IPS-NIHi7 (cell line): ENCODE data around the gene TTC28.

Experiments
- DNase-seq: peaks from one replicate; pipeline ENCODE4 v3.0.0; 2012; ENCODE audit warnings: mixed read lengths; ENCODE audit errors: extremely low spot score

The TTC28 gene

DNA sequence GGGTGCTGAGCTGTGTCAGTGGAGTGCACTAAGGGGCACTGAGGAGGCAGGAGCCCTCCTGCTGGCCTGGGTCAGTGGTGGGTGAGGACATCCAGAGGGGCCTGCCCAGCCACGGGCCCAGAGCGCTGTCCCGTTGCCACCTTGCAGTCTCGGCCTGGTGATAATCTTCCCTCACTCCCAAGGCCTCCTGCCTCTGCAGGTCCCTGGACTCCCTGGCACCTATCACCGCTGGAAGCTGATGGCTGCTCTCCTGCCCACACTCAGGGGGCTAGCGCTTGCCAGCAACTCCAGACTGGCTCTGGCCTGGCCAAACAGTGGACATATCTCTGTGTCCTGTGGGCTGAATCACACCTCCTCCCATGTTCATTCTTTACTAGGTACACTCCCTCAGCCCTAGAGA, 674.1 kb downstream of the TTC28 start:
- no peak for DNase-seq

DNA sequence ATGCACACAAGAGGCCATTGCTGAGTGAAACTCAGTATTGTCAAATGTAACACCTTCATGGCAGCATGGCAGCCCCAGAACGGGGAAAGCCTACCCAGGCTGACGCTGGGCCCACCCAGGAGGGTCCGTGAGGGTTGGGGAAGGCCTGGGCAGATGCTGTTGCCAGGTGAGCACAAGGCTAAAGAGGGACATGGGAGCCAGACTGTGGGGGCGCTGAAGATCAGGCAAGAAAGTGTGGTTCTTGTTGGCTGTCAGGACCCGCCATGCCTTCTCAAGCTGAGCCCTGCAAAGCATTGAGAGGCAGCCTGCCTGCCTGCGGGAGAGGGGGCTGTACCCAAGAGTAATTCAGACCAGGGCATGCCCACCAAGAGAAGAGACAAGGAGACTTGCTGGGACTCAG, 675.6 kb downstream of the TTC28 start:
- peak; percentile 36 for DNase-seq

DNA sequence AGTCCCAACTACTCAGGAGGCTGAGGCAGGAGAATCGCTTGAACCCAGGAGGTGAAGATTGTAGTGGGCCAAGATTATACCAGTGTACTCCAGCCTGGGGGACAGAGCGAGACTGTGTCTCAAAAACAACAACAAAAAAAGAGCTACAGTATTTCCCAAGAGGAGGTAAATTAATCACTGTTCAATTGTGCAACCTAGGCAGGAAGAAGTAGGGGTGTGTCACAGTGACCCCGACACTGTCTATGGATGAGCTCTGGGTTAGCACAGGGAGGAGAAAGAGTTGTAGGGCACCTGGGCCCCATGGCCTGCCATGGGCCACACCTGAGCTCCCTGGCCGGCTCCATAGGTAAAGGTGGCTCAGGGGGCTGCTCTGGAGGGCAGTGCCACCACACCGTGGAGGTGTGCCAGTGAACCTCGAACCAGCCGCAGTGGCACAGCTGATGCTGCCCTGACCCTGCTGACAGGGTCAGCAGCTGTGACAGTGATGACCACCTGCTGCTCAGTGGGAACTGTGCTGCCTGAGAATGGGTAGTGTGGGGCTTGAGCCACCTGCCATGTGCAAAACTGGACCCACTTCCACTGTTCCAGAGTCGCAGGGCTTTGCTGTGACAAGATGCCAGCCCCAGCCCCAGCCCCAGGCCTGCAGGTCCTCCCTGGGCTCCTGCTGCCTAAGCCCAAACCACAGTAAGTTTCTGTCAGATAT, 676.6 kb downstream of the TTC28 start:
- no peak for DNase-seq

DNA sequence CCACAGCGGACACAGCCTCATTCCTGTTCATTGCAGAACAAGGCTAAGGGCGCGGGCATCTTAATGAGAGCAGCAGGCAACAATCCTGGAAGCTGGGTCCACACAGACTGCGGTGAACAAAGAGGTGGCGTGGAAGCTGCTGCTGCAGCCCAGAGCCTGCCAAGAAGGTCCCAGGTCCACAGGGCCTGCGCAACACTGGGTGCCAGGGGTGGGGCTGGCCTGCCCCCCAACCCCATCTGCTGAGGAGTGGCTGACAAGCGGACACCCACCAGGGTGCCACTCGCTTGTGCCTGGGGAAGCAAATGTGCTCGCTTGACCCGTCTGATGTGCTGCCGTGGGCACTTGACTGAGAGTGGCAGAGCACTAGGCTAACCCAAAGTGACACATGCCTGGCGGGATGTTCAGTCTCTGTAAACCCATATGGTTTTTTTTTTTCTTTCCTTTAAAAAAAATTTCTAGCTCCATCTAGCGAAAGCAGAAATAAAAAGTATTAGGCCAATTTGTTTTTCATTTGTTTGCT, 677.4 kb downstream of the TTC28 start:
- no peak for DNase-seq

DNA sequence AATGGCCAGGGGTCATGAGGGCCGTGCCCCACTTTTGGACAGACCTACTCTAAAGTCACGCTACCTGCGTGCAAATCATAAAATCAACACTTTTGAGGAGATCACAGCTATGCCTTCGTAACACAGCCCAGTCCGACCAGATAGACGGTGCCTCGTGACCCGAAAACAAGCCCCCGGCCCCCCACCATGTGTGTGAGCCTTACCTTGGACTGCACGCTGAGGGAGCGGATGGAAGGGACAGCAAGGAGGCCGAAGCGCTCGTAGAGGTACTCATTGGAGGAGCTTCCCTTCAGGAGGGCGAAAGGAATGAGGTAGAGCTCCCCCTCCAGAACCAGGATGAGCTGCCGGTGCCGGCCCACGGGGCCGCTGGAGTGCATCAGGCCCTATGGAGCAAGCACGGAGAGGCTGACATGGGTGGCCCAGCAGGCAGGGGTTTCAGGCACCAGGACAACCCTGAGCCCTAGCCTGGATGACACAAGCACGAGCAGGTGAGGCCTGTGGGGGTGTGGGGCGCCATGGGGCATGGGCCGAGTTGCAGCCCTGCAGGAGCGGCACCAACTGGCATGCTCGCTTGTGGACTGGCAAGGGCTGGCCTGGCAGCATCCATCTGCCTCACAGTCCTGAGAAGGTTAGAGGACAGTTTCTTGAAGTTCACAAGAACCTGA, 678.3 kb downstream of the TTC28 start:
- DNase-seq, result no peak

DNA sequence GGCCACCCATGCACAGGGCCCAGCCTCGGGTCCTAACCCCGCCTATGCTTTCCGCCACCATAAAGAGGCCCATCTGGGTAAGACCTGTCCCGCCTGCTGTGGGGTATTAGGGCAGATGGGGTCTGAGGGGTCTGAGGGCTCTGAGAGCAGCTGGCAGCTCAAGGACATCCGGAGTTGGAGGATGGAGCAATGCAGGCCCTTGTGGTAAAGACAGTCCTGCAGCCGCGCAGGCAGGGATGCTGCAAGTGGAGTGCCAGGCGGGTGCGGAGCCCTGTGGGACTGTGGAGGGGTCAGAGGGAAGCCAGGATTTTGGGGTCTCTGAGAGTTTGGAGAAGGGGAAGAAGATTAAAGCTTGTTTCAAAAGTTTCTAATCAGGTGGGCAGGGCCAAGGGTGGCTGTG, 679.3 kb downstream of the TTC28 start:
- DNase-seq, result no peak

DNA sequence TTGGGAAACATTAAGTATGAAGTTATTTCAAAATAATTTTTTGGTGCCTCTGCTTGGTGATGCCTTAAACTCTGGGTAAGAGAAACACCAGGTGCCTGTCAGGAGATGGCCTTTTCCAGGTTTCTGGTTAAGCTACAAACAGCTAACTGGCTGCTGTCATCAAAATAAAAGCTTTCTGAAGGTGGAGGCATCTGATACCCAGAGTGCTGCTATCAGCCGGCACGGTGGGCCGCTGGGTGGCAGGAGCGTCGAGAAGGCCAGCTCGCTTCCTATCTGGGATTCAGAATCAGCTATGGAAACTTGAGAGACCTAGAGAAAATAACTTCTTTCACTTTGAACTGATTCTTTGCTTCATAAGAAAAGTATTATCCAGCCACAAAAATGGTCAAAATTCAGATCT, 679.8 kb downstream of the TTC28 start:
- DNase-seq, result no peak

DNA sequence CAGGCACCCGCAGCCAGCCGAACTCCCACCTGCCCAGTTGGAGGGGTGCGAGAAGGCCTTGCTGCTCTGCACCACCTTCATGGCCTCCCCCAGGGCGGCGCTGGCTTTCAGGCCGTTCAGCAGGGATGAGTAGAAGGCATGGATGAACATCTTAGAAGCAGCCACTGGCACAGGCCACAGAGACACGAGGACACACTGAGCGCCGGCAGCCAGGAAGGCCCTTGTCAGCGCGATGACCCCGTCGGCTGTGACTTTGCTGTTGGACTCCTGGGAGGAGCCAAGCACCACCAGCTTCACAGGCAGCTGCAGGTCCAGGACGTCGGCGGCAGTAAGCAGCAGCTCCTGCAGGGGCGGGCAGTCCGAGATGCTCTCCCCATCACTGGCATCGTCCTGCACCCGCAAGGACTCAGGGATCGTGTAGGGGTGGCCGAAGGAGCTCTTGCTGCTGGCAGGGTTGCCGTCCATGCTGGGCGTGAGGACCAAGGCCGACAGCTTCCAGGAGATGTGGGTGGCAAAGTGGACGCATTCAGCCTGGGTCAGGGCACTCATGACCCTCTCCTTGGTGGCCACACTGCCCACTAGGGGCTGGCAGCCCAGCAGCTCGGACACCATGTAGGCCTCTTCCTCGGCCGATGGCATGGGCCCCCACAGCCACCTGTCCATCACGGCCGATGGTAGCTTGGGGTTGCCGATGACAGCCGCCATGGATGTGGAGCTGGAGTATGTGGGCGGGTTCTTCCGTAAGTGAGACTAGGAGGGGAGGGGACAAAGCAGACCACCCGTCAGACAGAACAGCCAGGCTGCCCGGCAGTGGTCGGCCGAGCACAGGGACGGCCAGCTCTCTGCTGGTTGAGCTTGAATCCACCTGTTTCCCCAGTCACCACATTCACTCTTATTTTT, 680.9 kb downstream of the TTC28 start:
- no peak for DNase-seq

DNA sequence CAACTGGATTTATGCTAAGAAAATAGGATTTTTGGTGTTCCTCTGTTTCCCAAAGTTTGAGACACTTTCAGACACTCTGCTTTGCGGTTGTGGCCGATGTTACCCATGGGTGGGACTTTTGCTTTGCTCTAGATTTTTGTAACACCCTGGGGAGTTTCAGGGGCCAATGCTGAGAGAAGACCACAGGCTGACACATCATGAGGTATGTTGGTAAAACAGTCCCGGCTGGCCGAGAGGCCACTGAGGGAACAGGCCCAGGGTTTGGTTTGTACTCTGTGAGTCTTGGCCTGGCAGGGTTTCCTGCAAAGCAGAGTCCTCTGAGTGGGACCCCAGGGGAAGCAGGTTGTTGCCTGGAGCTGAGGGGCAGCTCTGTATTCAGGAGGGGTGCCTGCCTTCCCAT, 682.1 kb downstream of the TTC28 start:
- no peak for DNase-seq

DNA sequence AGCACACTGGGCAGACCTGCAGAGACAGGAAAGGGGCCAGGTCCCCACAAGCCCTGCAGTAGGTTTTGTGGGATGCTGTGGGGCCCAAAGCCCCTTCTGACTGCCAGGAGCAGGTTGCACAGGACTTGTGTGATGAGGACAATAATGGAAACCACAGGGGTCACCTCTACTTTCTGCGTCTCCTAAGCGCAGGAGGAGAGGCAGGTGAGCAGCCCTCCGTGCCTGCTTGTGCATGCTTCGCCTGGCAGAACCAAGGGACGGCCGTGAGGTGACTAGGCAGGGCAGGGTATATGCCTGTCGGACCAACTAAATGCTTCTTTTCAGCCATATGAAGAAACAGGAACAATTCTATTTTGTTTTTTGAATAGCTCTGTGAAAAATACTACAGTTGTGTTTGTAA, 682.7 kb downstream of the TTC28 start:
- no peak for DNase-seq

DNA sequence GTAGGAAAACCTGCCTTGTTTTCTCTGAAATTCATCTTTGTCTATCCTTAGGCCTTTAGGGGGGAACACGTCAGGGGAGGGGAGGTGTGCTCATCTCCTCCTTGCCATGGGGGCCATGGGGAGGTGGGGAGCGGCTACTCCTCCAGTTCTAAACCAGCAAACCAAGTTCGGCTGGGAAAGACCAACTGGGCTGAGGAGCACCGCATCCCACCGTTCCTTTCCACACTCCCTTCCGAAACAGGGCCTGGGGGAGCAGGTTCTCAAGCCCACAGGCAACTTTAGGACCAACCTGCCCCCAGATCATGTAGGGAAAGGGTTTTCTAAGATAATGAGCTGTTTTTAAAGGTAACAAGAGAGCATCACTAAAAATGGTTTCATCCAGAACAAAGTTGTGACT, 683.1 kb downstream of the TTC28 start:
- no peak for DNase-seq

DNA sequence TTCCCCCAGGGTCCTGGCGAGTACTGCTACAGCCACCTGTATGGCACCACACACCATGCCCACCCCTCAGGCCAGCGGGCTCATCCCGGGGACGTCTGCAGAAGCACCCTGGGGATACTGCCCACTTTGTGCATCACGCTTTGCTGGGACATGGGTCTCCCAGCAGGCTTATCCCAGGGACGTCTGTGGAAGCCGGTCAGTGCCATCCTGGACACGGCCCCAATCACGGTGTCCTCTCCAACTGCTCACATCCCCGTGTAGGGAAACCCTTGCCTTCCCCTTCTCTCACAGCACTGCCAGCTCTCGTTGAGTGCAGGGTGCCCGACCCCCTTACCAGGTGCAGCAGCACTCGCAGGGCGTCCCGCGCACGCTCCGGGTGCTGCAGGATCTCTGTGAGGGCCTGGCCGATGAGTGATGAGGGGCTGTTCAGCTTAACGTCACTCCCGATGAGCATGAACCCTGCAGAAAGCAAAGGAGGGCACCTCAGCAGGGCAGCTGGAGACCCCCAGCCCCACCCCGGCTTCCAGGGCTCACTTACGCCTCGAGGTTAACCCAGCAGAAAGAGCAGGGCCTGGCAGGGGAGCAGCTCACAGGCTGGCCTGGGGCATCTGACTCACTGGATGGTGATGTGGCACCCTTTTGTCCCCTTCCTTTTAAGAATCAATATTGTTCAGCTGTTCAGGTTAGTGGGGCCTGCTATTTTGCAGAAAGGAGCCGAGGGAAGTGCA, 683.7 kb downstream of the TTC28 start:
- no peak for DNase-seq

DNA sequence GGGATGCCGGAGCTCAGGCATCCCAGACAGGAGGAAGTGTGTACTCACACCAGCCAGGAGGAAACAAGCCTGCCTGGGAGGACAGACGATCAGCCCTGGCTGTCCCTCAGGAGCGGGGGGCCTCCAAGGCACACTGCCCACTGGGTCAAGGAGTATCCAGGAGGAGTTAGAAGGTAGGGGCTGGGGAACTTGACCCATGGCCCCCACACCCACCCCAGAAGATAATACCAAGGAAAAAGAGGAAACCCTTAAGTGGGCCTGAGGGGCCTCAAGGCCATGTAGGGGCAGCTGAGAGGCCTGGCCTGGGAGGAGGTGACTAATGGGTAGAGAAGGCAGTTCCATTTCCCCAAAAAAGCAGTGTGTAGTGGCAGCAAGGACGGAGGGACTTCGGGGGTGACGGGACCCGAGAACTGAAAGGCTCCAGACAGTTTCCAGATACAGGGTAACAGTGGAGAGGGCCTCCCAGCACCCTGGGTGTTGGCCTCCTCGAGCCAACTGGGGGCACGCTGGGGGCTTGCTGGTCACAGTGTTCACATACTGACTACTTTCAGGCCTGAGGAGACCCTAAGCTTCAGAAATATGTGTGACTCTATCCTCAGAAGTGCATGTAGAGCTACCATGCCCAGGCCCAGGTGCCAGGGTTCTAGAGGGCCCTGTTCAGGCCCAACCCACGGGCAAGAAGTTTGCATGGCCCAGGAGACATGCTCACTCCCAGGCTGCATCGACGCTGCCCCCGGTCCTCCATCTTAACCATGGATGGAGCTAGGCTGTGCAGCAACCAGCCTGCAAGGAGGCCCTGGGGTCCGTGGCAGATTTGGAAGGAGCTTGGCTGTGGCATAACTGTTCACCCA, 684.9 kb downstream of the TTC28 start:
- DNase-seq, result no peak

DNA sequence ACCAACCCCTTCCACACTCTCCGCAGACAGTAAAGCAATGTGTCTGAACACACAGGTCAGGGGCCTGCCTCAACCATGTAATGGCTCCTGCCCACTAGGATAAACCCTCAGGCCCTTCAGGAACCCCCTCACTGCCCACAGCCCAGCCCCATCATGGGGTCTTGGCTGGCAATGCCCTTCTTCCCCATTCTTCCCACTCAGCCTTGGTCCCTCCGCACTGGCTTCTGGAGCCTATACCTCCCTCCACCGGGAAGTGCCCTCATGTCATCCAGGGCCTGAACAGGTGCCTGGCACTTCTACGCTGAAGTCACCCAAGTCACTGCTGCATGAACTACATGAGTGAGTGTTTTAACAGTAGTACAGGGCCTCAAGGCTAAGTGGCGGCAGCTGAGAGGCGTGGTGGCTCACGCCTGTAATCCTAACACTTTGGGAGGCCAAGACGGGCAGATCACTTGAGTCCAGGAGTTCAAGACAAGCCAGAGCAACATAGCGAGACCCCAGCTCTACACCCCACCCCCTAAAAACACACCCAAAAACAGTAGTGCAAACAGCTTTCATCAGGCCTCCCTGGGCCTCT, 685.8 kb downstream of the TTC28 start:
- no peak for DNase-seq

DNA sequence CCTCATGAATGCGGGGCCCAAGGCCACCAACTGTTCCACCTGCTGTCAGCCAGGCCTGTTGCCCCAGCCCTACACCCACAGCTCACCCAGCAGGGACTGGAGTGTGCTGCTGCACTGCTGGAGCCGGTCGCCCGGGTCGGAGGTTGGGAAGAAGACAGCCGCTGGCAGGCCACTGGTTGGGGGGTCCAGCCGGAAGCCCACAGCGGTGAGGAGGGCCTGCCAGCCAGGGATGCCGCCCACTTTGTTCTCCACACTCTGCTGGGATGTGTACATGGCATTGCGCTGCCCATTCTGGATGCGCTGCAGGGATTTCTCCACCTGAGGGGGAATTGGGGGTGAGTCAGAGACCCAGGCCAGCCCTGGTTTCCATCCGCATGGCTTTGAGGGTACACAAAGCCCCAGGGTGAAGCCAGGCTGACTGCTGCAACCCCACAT, 686.4 kb downstream of the TTC28 start:
- no peak for DNase-seq

DNA sequence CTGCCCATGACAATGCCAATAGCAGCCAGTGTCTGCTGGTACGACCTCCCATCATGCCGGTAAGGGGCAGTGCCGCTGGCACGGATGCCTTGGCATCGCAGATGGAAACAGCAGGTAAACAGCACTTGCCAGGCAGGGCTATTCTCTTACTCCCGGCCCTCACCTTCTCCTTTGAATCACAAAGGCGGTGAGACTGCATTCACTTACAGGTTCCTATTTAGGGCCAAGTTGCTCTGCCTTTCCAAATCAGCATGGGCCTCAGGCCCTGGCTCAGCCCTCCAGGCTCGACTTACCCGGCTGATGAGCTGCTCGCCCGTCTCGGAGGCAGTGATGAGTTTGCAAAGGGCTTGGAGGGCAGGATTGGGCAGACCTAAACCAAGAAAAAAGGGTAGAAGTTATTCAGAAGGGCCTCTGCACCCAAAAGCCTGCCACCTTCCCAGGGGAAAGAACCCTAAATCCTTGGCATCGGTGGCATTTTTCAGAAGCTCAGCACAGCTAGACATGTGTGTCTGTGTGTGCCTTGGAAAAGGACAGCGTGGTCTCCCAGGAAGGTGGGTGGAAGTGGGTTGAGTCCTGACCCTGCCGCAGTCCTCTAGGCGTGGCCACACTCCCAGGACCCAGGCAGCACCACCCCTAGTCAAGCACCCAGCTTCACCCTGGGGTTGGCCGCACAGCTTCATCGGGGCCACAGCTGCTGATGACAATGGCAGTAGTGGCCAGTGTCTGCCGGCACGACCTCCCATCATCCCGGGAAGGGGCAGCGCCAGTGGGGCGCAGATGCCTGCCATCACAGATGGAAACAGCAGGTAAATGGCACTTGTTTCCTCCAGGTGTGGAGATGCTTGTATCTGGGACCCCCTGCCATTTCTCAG, 687.1 kb downstream of the TTC28 start:
- DNase-seq, result peak; percentile 50

DNA sequence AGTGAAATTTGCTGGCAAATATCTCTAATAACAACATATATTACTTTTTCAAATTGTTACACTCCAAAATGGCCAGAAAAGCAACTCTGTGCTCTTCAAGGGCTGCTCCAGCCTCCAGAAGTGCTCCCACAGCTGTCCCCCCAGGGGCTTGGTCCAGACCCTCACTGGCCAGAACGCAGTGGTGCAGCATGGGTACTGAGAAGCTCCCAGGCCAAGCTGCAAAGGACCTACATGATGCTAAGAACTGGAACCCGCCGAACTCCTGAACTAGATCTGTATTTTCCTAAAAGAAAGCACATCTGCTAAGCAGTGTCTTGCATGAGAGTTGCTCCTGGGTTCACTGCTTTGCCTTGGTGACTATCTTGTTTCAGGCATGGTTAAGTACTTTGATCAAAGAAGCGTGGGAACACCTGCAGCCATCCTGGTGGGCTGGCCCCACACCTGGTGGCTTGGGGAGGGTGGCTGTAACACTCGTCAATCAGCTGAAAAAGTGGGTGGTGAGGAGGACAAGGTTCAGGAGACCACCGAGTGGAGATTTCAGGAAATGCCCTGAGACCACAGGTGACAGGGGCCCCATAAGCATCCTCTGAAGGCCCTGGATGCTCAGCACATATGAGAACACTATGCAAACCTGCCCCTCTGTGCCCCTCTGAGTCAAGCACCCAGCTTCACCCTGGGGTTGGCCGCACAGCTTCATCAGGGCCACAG, 687.9 kb downstream of the TTC28 start:
- DNase-seq, result no peak

DNA sequence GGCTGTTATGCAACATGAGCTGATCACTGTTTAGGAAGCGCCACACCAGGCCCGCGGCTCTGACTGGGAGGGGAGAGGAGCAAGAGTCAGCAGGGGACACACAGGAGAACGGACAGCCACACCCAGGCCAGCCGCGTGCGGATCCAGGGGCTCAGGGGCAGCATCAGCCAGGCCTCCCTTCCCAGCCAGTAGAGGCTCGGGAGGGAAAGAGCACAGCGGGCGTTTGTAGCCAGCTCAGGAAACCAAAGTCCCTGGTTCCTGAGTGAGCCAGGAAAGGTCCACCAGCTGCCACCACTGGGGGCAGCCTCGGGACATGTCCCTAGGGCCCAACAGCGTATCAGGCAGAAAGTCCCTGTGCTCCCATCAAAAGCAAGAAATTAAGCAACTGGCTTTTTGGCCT, 688.8 kb downstream of the TTC28 start:
- DNase-seq, result peak; percentile 94

DNA sequence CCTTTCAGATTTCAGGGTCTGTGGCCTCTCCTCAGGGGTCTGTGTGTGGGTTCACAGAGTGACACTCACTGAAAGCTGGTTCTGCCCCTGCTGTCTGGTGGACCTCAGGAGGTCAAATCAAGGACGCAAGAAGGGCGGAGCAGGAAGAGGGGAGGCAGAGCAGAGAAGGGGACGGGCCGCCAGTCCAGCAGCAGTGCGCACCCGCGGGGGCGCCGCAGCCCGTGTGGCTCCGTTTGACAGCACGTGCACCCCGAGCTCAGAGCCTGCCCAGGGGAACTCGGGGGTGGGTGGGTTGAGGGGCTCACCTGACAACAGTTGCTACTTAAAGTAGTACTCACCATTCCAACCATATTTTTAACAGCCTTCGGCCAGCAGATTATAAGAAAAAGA, 689.2 kb downstream of the TTC28 start:
- no peak for DNase-seq
